Brain pericyte (primary cell): ENCODE measurements around the gene CRELD1.

Experiments
- DNase-seq: peaks from one replicate; pipeline ENCODE4 v3.0.0-alpha.2; 2012; ENCODE audit warnings: low read depth, low spot score

Gene CRELD1

GRCh38 chr3:9903904-9904303 is 29.7 kb upstream of the CRELD1 start:
- no peak for DNase-seq

GRCh38 chr3:9906480-9906879 is 27.2 kb upstream of the CRELD1 start:
- DNase-seq: no peak

- DNase-seq: no peak
Measured at GRCh38 chr3:9908286-9908685, 25.3 kb upstream of the CRELD1 start.

- no peak for DNase-seq
Measured at GRCh38 chr3:9909221-9910013, 24.2 kb upstream of the CRELD1 start.

- DNase-seq: no peak
Measured at GRCh38 chr3:9911863-9912262, 21.8 kb upstream of the CRELD1 start.

GRCh38 chr3:9912294-9912935 is 21.2 kb upstream of the CRELD1 start:
- no peak for DNase-seq

GRCh38 chr3:9913601-9914000 is 20.0 kb upstream of the CRELD1 start:
- DNase-seq: no peak

GRCh38 chr3:9914011-9914410 is 19.6 kb upstream of the CRELD1 start:
- no peak for DNase-seq

- DNase-seq: no peak
Measured at GRCh38 chr3:9914559-9915253, 18.9 kb upstream of the CRELD1 start.

GRCh38 chr3:9915254-9916141 is 18.1 kb upstream of the CRELD1 start:
- DNase-seq: no peak

GRCh38 chr3:9916346-9916733 is 17.3 kb upstream of the CRELD1 start:
- DNase-seq: no peak

- DNase-seq: peak; percentile 56
Measured at GRCh38 chr3:9916734-9917680, 16.6 kb upstream of the CRELD1 start, which contains the start of gene IL17RC. TSS of gene IL17RC (plus strand) at chr3:9917098. CDS start at chr3:9917316, 218 bp downstream.

- no peak for DNase-seq
Measured at GRCh38 chr3:9917820-9918219, 15.8 kb upstream of the CRELD1 start.

GRCh38 chr3:9918261-9919038 is 15.2 kb upstream of the CRELD1 start:
- DNase-seq: no peak

- DNase-seq: no peak
Measured at GRCh38 chr3:9928158-9928557, 5.5 kb upstream of the CRELD1 start.

GRCh38 chr3:9930804-9931418 is 2.7 kb upstream of the CRELD1 start:
- DNase-seq: no peak

- DNase-seq: no peak
Measured at GRCh38 chr3:9932535-9932842, 1.1 kb upstream of the CRELD1 start.

GRCh38 chr3:9932843-9933560 is 632 bp upstream of the CRELD1 start:
- DNase-seq: no peak

- no peak for DNase-seq
Measured at GRCh38 chr3:9934235-9934621, 594 bp downstream of the CRELD1 start.
